GM19438 (cell line): ENCODE data around the gene BLOC1S3.
"Not testable (repeated sequence)": the region's sequence is repeated elsewhere in the genome, so short reads cannot be mapped to it uniquely, and the experiment has no call there.

ENCODE experiments used
- ATAC-seq: cut with Tn5 transposase; IDR thresholded peaks from one replicate; pipeline ENCODE4 v1.9.1; 2021; ENCODE audit warnings: low read depth; ENCODE audit not compliant: unreplicated experiment

The BLOC1S3 gene

GRCh38 chr19:45217957-45218334, 39.4 kb downstream of the BLOC1S3 start:
- no peak for ATAC-seq

- no peak for ATAC-seq
These were observed 39.8 kb downstream of the BLOC1S3 start for GRCh38 chr19:45218426-45218825.

- ATAC-seq = no peak
These were observed 40.5 kb downstream of the BLOC1S3 start for GRCh38 chr19:45218911-45219743.

- ATAC-seq = no peak
These were observed 44.1 kb downstream of the BLOC1S3 start for GRCh38 chr19:45222724-45223123.

- no peak for ATAC-seq
These were observed 45.3 kb downstream of the BLOC1S3 start for GRCh38 chr19:45223879-45224278.

- ATAC-seq = no peak
These were observed 46.1 kb downstream of the BLOC1S3 start for GRCh38 chr19:45224645-45225044.

GRCh38 chr19:45229056-45229455, 50.5 kb downstream of the BLOC1S3 start:
- not testable (repeated sequence) for ATAC-seq
